Mucosa of descending colon (tissue), 3 donors: ENCODE results near the gene DNAH10. TPM values are rescaled to one million over a fixed set of nuclear protein-coding genes. Genes with fewer than 3 reads are reported as not detected.

Source experiments
- ATAC-seq: fragments of 200-7000 bp; cut with Tn5 transposase; one replicate; pipeline ENCODE4 v1.9.1; 2020; ENCODE audit warnings: mild to moderate bottlenecking, moderate library complexity
- DNase-seq, 3 donors: peaks; one replicate each; pipeline ENCODE4 v3.0.0-alpha.2; 2020
- H3K36me3 ChIP-seq: fragments of 200-600 bp; one replicate; pipeline ENCODE4 v1.8.0; 2021; ENCODE audit warnings: low read depth, mild to moderate bottlenecking
- H3K4me1 ChIP-seq: fragments of 200-600 bp; one replicate; pipeline ENCODE4 v1.8.0; 2021; ENCODE audit warnings: low read depth, mild to moderate bottlenecking
- H3K4me3 ChIP-seq: fragments of 200-600 bp; one replicate; pipeline ENCODE4 v1.8.0; 2021; ENCODE audit warnings: mild to moderate bottlenecking
- H3K9me3 ChIP-seq: fragments of 200-600 bp; one replicate; pipeline ENCODE4 v1.8.0; 2021; ENCODE audit warnings: mild to moderate bottlenecking
- CTCF ChIP-seq: fragments of 200-600 bp; IDR thresholded peaks from one replicate; pipeline ENCODE4 v1.8.0; 2022; ENCODE audit warnings: antibody characterized with exemption, mild to moderate bottlenecking
- intact Hi-C, 2 donors: fragments of 100-400 bp; cut with DNase I in 1 of 2; cut with micrococcal nuclease in 1 of 2; formaldehyde crosslinking; loops; one replicate each; pipeline versions ENCODE4 v1.11.0 to v1.11.1; 2022; cut with DNase I, micrococcal nuclease
- total RNA-seq, 3 donors: library from RNA; stranded (reverse); fragmentation: NEBNext Ultra II Directional in 2 of 3; extraction: Animal tissue kit (Norgen Biotek cat#: 25700) in 2 of 3; gene quantifications; one replicate each; pipeline versions ENCODE4 v1.2.1 to v1.2.4, GENCODE V29; 2021 to 2023
- donor health status: DM: no; HTN: no; CAD: no; lungs with moderate emphysema.
- donor health status: DM: no; HTN: no; CAD: no.
- donor health status: DM: no; HTN: yes; CAD: no.

DNAH10 gene
- total RNA-seq, 3 donors from 2014 or later = 0.29 to 0.63 (median 0.29) TPM

GRCh38 chr12:123936471-123936870, 174.4 kb downstream of the DNAH10 start:
- Histone ChIP-seq H3K4me3 (no peak overlapping the region), H3K4me1 (no peaks in the 10 kb centered on the region), H3K9me3 (no peaks in the 10 kb centered on the region), H3K36me3 (no peaks in the 10 kb centered on the region)
- intact Hi-C loops = no loop called here
- no peak for ATAC-seq
- no peak for DNase-seq
- TF ChIP-seq CTCF = no peak

DNA sequence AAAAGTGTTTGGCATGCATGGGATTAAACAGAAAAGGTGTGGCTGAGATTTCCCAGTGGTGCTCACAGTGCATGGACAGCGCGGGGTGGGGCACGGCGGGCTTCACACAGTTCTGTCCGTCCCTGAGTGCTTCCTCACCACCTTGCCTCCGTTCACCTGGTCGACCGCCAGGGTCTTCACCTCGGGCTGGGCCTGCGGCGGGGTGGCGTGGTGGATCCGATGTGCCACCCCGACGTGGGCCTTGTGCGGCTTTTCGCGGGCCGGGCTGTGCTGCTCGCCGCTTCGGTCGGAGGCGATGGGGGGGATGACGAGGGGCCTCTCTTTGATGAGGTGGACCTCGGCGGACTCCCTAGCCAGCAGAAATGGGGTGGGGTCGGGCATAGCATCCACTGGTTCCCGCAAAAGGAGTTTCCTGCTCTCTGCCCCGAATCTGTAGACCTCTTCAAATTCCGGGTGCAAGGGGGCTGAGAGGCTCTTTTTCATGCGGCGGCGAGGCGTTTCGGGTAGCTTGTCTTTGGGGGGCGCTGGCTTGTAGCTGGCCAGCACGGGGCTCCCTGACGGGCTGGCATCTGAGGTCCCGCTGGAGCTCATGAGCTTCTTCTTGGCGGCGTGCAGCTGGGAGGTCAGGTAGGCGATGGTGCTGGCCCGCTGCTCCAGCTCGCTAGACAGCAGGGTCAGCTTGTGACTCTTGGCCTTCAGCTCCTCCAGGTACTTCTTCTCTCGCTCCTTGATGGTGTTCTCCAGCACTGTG, 175.0 kb downstream of the DNAH10 start:
- ATAC-seq (no peak), DNase-seq (no peak)
- no peak overlapping the region for H3K4me3 ChIP-seq
- no peak for TF ChIP-seq CTCF
- intact Hi-C loops = no loop called here
- peaks cover 2% of the 10 kb centered on the region for H3K9me3 ChIP-seq
- no peaks in the 10 kb centered on the region for H3K36me3 ChIP-seq
- H3K4me1 ChIP-seq = no peaks in the 10 kb centered on the region

- Histone ChIP-seq H3K4me3 (no peak overlapping the region), H3K36me3 (no peaks in the 10 kb centered on the region), H3K4me1 (no peaks in the 10 kb centered on the region), H3K9me3 (peaks cover 2% of the 10 kb centered on the region)
- no peak for TF ChIP-seq CTCF
- intact Hi-C loops = no loop called here
- ATAC-seq (peak; percentile 72), DNase-seq (peak in 1 of 3 donors; percentile 21)
Observed at GRCh38 chr12:123937707-123938591, 175.8 kb downstream of the DNAH10 start.

- ATAC-seq (no peak), DNase-seq (no peak)
- intact Hi-C loops = no loop called here
- H3K9me3 ChIP-seq = peaks cover 2% of the 10 kb centered on the region
- TF ChIP-seq CTCF = no peak
- no peaks in the 10 kb centered on the region for H3K36me3 ChIP-seq
- H3K4me1 ChIP-seq = no peaks in the 10 kb centered on the region
- H3K4me3 ChIP-seq = no peak overlapping the region
Observed at GRCh38 chr12:123938679-123939480, 176.8 kb downstream of the DNAH10 start.

- DNase-seq = no peak
Observed at GRCh38 chr12:123939716-123940626, 177.9 kb downstream of the DNAH10 start.

More at GRCh38 chr12:123939716-123940626, 177.9 kb downstream of the DNAH10 start:
- ATAC-seq = no peak
- peaks cover 2% of the 10 kb centered on the region for H3K9me3 ChIP-seq
- H3K36me3 ChIP-seq = no peaks in the 10 kb centered on the region
- no peak overlapping the region for H3K4me3 ChIP-seq
- H3K4me1 ChIP-seq = no peaks in the 10 kb centered on the region
- intact Hi-C loops = no loop called here
- no peak for TF ChIP-seq CTCF
